HG03196 (cell line): Measurements from ENCODE around the gene F2RL3.

Source experiments
- ATAC-seq: cut with Tn5 transposase; IDR thresholded peaks from one replicate; pipeline ENCODE4 v1.9.1; 2021; ENCODE audit not compliant: unreplicated experiment

The F2RL3 gene

DNA sequence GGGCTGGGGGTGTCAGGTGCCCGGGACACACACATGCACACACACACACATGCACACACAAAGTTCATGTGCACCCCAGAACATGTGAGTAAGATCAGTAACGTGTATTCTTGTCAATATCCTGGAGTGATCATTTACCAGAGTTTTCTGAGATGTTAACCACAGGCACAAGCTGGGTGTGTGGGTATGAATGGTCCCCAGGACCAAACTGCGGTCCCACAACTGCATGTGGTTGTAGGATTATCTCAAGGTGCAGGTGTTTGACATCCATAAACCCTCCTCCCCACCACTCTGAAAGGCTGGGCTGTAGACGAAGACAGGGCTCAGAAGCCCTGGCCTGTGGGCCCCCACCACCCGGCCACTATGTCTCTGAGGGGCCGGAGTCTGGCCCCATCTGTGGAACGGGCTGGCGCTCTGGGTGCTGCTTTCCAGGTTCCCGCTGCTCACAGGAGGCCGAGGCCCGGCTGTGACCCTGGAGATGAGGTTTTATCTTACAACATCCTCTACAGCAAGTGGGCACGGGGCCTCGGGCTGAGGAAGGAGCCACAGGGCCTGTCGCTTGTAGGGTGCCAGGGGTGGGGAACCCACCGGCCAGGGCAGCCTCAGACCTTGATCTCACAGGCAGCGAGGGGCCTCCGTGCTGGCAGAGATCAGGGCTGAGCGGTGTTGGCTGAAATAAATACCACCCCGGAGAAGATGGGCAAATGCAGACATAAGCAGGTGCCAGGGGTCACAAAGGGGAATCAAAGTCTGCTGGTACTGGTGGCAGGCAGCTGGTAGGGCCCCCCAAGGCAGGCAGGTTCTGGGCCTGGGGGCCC lies 4.3 kb downstream of the F2RL3 start:
- no peak for ATAC-seq

DNA sequence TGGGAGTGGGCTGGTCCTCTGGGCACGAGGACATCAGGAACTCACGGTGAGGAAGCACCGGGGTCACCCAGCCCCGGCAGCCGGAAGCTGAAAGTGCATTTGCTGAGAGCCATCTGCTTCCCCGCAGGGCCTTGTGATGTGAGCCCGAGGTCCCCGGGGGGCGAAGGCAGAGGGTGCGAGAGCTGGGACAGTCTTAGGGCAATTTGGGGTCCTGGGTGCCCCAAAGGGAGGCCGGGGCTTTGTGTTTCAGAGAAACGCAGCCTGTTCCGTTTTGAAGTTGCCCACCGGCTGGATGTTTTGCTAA lies 4.8 kb downstream of the F2RL3 start:
- ATAC-seq: no peak

GRCh38 chr19:16894080-16894479 lies 5.3 kb downstream of the F2RL3 start:
- ATAC-seq: no peak

DNA sequence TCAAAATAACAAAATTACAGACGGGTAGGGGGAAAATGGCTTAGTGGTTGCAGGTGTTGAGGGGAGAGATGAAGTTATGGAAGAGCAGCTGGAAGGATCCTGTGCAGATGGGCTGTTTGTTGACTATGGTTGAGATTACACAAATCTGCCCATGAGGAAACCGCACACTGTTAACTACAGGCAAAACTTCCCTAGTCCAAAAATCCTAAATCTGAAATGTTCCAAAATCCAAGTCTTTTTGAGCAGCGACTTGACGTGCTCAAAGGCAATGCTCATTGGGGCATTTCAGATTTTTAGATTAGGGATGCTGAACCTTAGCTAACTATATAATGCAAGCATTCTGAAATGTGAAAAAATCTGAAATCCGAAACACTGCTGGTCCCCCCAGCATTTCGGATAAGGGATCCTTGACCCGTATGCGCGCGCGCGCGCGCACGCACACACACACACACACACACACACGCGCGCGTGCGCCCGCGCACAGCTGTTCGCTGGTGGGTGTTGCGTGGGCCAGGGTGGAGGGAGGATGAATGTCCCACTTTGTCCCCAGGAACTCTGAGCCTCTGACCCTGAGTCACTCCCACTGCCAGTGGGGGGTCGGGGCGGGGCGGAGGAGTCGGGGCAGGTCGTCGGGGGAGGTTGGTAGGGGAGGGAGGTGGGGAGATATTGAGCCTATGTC lies 6.8 kb downstream of the F2RL3 start:
- no peak for ATAC-seq

DNA sequence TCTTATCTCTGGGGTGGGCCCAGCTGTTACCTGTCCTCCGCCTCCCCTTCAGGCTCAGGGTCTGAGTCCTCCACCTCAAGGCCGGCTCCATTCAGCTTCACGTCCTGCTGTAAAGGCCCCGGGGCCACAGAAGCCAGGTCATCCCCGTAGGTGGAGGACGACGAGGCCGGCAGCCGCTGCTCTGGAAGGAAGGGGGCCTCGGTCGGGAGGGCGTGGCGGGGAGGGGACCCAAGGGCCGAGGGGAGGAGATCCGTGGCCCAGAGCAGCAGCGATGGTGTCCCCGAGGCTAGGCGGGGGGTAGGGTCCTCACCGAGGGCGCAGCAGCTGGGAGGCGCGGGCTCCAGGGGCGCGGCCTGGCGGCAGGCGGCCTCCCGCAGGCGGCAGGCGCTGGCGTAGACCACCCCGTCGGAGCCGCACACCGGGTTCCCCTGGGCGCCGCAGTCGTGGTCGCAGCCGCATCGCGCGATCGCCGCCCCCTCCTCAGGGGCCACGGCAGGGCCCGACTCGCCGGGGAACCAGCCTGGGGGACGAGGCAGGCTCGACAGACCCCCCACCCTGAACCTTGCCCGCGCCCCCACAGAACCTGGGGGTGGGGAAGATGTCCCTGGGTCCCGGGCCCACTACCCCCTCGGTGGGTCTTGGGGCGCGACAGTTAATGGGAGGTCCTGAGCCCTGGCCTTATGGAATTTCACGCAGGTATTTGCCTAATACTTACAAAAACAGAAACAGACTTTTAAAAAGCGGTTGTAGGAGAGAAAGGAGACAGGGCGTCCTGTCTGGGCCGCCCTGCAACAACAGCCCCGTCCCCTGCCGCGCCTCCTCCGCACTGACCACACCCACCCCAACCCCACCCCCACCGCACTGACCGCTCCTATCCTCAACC lies 7.6 kb downstream of the F2RL3 start:
- peak; percentile 44 for ATAC-seq

- ATAC-seq: peak; percentile 30
Observed at GRCh38 chr19:16897029-16897855, 8.4 kb downstream of the F2RL3 start.

GRCh38 chr19:16897856-16898161 lies 9.0 kb downstream of the F2RL3 start:
- no peak for ATAC-seq

DNA sequence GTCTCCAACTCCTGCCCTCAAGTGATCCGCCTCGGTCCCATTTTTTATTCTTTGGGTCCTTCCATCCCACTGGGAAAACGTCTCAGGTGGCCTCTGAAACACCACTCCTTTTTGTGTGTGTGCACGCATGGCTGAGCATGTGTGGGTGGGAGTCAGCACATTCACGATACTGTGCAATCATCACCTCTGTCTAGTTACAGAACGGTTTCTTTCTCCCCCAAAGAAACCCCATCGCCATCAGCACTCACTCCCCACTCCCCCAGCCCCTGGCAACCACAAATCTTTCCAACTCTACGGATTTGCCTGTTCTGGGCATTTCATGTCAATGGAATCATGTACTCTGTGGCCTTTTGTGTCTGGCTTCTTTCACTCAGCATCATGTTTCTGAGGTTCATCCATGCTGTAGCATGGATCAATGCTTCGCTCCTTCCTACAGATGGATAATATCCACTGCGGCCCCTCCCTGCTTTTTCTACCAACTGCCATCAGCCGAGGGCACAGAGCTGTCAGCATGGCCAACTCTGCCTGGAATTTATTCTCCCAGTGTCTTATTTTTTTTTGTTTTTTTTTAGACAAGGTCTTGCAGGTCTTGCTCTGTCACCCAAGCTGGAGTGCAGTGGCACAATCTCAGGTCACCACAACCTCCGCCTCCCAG lies 9.7 kb downstream of the F2RL3 start:
- no peak for ATAC-seq

GRCh38 chr19:16899566-16900075 lies 10.8 kb downstream of the F2RL3 start:
- ATAC-seq: no peak

GRCh38 chr19:16901491-16902175 lies 12.8 kb downstream of the F2RL3 start:
- ATAC-seq: no peak

DNA sequence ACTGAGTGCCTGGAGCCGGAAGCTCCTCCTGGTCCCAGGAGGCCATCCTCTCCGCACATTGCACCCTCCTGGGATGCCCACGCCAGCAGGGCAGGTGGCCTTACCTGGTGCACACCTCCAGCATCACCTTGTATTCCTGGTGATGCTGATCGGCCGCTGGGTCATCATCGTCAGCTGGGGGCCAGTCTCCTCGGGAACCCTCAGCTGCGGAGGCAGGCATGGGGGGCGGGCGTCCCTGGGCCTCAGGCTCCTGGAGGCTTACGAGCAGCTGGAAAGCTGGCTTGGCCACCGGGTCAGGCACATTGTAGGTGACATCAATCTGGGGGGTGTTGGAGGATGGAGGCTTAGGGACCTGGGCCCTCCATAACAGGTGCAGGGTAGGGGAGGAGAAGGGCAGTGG lies 13.7 kb downstream of the F2RL3 start:
- ATAC-seq: no peak

GRCh38 chr19:16903347-16903746 lies 14.5 kb downstream of the F2RL3 start:
- no peak for ATAC-seq

DNA sequence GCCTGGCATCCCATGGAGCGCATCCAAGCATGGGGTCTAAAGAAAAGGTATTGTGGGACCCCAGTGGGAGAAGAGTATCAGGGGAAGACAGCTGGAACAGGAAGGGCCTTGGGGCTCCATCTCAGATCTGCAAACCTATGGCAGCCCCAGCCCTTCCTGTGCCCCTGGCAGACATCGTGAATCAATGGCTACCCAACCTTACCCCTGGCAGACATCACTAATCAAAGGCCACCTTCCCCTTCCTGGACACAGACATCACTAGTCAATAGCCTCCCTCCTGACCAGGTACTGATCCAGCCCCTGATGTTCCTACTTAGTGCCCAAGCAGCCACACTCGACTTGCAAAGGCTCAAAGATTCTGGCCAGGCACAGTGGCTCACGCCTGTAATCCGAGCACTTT lies 15.8 kb downstream of the F2RL3 start:
- no peak for ATAC-seq

GRCh38 chr19:16908759-16909158 lies 20.0 kb downstream of the F2RL3 start:
- ATAC-seq: no peak

DNA sequence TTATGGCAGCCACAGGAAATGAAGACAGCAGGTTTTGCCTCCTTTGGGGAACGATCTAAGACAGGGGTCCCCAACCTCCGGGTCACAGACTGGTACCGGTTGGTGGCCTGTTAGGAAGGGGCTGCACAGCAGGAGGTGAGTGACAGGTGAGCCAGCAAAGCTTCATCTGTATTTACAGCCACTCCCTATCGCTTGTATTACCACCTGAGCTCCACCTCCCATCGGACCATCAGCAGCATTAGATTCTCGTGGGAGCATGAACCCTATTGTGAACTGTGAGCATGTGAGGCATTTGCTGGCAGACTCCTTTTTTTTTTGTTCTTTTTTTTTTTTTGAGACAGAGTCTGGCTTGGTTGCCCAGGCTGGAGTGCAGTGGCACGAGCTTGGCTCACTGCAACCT lies 22.2 kb downstream of the F2RL3 start:
- no peak for ATAC-seq

- no peak for ATAC-seq
Observed at GRCh38 chr19:16912780-16913179, 24.0 kb downstream of the F2RL3 start.

GRCh38 chr19:16914421-16914820 lies 25.6 kb downstream of the F2RL3 start:
- no peak for ATAC-seq

DNA sequence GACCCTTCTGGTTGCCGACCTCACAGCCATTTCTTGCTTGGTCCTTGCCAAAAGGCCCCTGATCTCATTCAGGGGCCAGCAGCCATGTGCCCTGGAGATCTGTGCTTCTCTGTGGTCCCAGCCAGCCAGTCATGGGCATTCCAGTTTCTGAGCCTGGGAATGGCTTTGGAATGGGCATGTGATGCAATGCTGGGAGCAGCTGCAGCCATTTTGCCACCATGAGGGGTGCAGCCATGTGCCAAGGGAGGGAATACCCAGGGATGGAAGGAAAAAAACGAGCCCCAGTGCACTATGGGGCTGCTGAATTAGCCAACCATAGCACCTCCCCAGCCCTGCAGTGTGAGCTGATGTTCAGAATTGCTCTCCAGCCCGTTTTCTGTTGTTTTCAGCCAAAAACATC lies 26.3 kb downstream of the F2RL3 start:
- ATAC-seq: no peak

- no peak for ATAC-seq
Observed at GRCh38 chr19:16915734-16916133, 26.9 kb downstream of the F2RL3 start.

DNA sequence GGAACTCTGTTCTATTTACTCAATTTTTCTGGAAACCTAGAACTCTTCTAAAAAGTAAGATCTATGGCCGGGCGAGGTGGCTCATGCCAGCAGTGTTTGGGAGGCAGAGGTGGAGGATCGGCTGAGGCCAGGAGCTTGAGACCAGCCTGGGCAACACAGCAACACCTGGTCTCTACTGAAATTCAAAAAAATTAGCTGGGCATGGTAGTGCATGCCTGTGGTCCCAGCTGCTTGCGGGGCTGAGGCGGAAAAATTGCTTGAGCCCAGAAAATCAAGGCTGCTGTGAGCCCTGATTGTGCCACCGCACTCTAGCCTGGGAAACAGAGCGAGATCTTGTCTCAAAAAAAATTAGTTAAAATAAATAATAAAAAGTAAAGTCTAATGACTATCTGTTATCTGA lies 28.6 kb downstream of the F2RL3 start:
- ATAC-seq: no peak
